GM12878 (cell line): ENCODE results near the gene ARPP21. TPM values are rescaled to one million over a fixed set of nuclear protein-coding genes. Genes with fewer than 3 reads are reported as not detected.

Experiments
- ATAC-seq: fragments of 200-7000 bp; cut with Tn5 transposase; 3 replicates; pipeline ENCODE4 v1.9.1; 2020; ENCODE audit warnings: mild to moderate bottlenecking, moderate library complexity
- BruUV-seq: library from RNA; stranded (reverse); fragments of 400-500 nt; replicated peaks from 2 replicates; lab custom pipeline; 2021; lab: Mats Ljungman, UMichigan
- CTCF ChIA-PET: fragments of 300-600 bp; sonication (Branson Sonifier 250); formaldehyde crosslinking; extraction: SDS; loops from one replicate; lab custom pipeline; 2021; ENCODE audit warnings: inconsistent platforms; lab: Yijun Ruan, JAX
- POLR2A ChIA-PET: fragments of 350-600 bp; formaldehyde crosslinking; extraction: SDS; loops from one replicate; lab custom pipeline; 2021; ENCODE audit warnings: inconsistent platforms; lab: Charles Lee
- RAD21 ChIA-PET: fragments of 300-600 bp; sonication (Branson Sonifier 250); formaldehyde crosslinking; loops from one replicate; lab custom pipeline; 2023; ENCODE audit warnings: antibody characterized with exemption; ENCODE audit not compliant: unreplicated experiment; lab: Charles Lee
- SMC1A ChIA-PET: fragments of 300-600 bp; sonication (Branson Sonifier 250); formaldehyde crosslinking; loops from one replicate; lab custom pipeline; 2023; ENCODE audit not compliant: unreplicated experiment, uncharacterized antibody; lab: Charles Lee
- DNase-seq: peaks from one replicate; pipeline ENCODE4 v3.0.0-alpha.2; 2011; ENCODE audit warnings: low read depth, low spot score
- FAIRE-seq: peaks from 3 replicates; lab custom pipeline; 2011; peaks lifted over from hg19 to GRCh38; lab: Jason Lieb, UNC
- H2AFZ ChIP-seq: 2 replicates; pipeline ENCODE4 v1.6.0; 2011; ENCODE audit warnings: low read depth, low read length, control low read depth; ENCODE audit not compliant: control insufficient read depth
- H3K27ac ChIP-seq: 2 replicates; pipeline ENCODE4 v1.5.1; 2011; ENCODE audit warnings: control low read depth; ENCODE audit not compliant: control insufficient read depth, insufficient read depth
- H3K27me3 ChIP-seq, 2 experiments: replicated peaks in 1 of 2; 2 replicates each; pipeline versions ENCODE4 v1.6.0 to v1.6.1; 2011; ENCODE audit warnings: low read length in 1 of 2; ENCODE audit not compliant: control insufficient read depth in 2 of 2, insufficient read depth in 2 of 2
- H3K36me3 ChIP-seq, 2 experiments: 2 replicates each; pipeline ENCODE4 v1.5.1; 2011; ENCODE audit warnings: low read length in 1 of 2; ENCODE audit not compliant: control insufficient read depth in 2 of 2, insufficient read depth in 2 of 2
- H3K4me1 ChIP-seq: 2 replicates; pipeline ENCODE4 v1.6.1; 2011; ENCODE audit warnings: mild to moderate bottlenecking, low read length, moderate library complexity, mixed read lengths; ENCODE audit not compliant: control insufficient read depth, insufficient read depth
- H3K4me2 ChIP-seq: 2 replicates; pipeline ENCODE4 v1.6.0; 2011; ENCODE audit warnings: control low read depth; ENCODE audit not compliant: control insufficient read depth, insufficient read depth
- H3K4me3 ChIP-seq: fragments of 200-600 bp; sonication (generic); 2 replicates; pipeline ENCODE4 v1.5.1; 2016
- H3K79me2 ChIP-seq: 2 replicates; pipeline ENCODE4 v1.6.0; 2011; ENCODE audit warnings: low read length; ENCODE audit not compliant: control insufficient read depth, insufficient read depth
- H3K9ac ChIP-seq: 2 replicates; pipeline ENCODE4 v1.8.0; 2011; ENCODE audit warnings: low read length, control low read depth, mixed read lengths; ENCODE audit not compliant: control insufficient read depth, insufficient read depth
- H3K9me3 ChIP-seq: replicated peaks from 3 replicates; pipeline ENCODE4 v1.5.1; 2011; ENCODE audit warnings: mild to moderate bottlenecking, low read length; ENCODE audit not compliant: control insufficient read depth, insufficient read depth
- H4K20me1 ChIP-seq: 2 replicates; pipeline ENCODE4 v1.6.0; 2011; ENCODE audit not compliant: control insufficient read depth, insufficient read depth
- ATF7 ChIP-seq: fragments of 450-650 bp; IDR thresholded peaks from 2 replicates; pipeline ENCODE4 v1.6.1; 2016; ENCODE audit warnings: low read depth, mild to moderate bottlenecking
- DPF2 ChIP-seq: fragments of 450-650 bp; IDR thresholded peaks from 2 replicates; pipeline ENCODE4 v1.6.1; 2017; ENCODE audit warnings: mild to moderate bottlenecking
- LARP7 ChIP-seq: fragments of 450-650 bp; IDR thresholded peaks from 2 replicates; pipeline ENCODE4 v1.6.1; 2017; ENCODE audit warnings: mild to moderate bottlenecking
- NR2F1 ChIP-seq: fragments of 450-650 bp; conservative IDR thresholded peaks from 2 replicates; pipeline ENCODE4 v1.6.1; 2017; ENCODE audit warnings: mild to moderate bottlenecking
- RAD21 ChIP-seq: IDR thresholded peaks from 2 replicates; pipeline ENCODE4 v1.6.1; 2011; ENCODE audit warnings: mild to moderate bottlenecking, low read depth, low read length, moderate library complexity; ENCODE audit not compliant: insufficient read depth
- WGBS: methylation state at CpG from one replicate; pipeline ENCODE4 v1.1.6; 2016; ENCODE audit warnings: low lambda C conversion rate; ENCODE audit not compliant: insufficient replicate concordance, insufficient coverage; ENCODE audit errors: missing lambda C conversion rate; 5-methylcytosine and 5-hydroxymethylcytosine counted together
- in situ Hi-C: fragments of 300-500 bp; cut with MboI; formaldehyde crosslinking; loops from 9 replicates; pipeline ENCODE4 v1.14.3; 2018; ENCODE audit warnings: mixed read lengths
- intact Hi-C: fragments of 100-400 bp; cut with micrococcal nuclease; formaldehyde crosslinking; loops from one replicate; pipeline ENCODE4 v1.14.2; 2022; ENCODE audit not compliant: unreplicated experiment
- polyA plus RNA-seq, 11 experiments: library from polyadenylated mRNA; depleted of rRNA in 4 of 11; unstranded in 6 of 11; stranded (reverse) in 5 of 11; fragments of >200 nt; fragmentation: Nextera tagmentation in 4 of 11; fragmentation: Illumina TruSeq in 1 of 11; extraction: Ambion mirVana in 4 of 11; extraction: Trizol in 1 of 11; gene quantifications; 1 replicate in 1 of 11; 2 replicates in 10 of 11; pipeline versions ENCODE4 v1.2.1 to v1.2.3, GENCODE V29; 2011 to 2016; ENCODE audit warnings: inconsistent platforms in 2 of 11, missing spikeins in 2 of 11, low read depth in 1 of 11
- total RNA-seq, 4 experiments: library from RNA; depleted of rRNA in 3 of 4; stranded (reverse); fragments of >200 nt in 3 of 4; fragmentation: Illumina TruSeq in 1 of 4; extraction: Trizol in 1 of 4; gene quantifications; 2 replicates each; pipeline versions ENCODE4 v1.2.1 to v1.2.3, GENCODE V29; 2013 to 2021
- TF ChIP-seq, protein P1 (sequence below): IDR thresholded peaks from 2 replicates; pipeline ENCODE4 v1.6.1; 2012; ENCODE audit warnings: low read depth, low read length, improper control_type of control experiment

Gene ARPP21
- total and polyA plus RNA-seq, 10 of the 15 experiments (the other 5 are each of a cell fraction or from before 2014, with no cell fraction given) = not detected

DNA sequence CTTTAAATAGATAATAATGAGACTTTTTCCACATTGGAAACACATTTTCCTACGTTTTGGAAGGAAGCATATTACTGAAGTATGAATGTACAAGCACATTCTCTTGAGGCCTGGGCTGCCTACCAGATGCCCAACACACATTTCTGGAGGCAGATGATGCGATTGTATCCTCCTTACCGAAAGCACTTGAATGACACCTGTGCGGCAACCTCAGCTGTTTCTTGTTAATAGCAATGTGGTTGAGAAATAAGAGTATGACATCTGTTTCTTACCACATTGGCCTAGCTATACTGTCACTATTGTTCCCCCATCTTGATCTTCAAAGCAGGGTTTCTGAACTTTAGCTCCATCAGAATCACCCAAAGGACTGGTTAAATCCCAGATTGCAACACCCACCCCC lies 84.8 kb downstream of the ARPP21 start (continued):
- no peak for TF ChIP-seq RAD21

DNA sequence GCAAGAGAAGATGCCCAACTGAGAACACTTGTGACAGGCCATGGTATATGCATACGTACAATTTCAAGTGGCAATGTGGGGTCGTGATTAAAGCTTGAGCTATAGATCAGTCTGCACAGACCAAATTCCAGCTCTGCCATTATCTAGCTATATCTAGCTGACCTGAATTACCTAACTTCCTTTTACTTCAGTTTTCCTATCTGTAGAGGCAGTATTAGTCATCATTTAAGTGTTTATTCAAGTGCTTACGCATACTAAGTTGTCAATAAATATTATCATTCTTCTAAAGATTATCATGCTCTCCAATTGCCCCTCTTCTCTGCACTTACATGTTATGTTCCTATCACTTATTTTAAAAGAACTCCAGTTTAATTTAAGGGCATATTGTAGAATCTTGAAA lies 87.9 kb downstream of the ARPP21 start:
- ATAC-seq = no peak
- TF ChIP-seq DPF2 = no peak
- TF ChIP-seq, protein P1, sequence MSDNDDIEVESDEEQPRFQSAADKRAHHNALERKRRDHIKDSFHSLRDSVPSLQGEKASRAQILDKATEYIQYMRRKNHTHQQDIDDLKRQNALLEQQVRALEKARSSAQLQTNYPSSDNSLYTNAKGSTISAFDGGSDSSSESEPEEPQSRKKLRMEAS = no peak
- TF ChIP-seq ATF7 = no peak
- intact Hi-C loops = no loop called here

DNA sequence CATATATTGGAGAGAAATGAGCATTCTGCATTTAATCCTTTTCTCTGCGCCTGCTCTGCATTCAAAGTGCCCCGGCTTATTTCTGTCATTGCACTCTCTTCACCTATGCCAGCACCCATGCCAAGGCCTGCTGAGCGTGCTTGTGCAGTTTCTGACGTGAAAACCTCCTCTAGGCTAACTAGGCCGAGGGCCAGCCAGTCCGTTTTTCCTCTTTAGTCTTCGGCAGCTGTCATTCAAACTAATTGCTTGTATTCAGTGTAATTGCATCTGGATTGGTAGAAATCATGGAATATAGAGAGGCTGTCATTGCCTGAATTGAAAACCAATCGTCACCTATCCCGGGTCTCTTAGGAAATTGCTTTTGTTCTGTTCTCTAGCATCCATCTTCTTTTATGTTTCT lies 94.0 kb downstream of the ARPP21 start:
- Histone ChIP-seq H3K36me3 (no peaks in the 10 kb centered on the region), H2AFZ (no peak overlapping the region), H3K4me2 (no peak overlapping the region), H4K20me1 (no peaks in the 10 kb centered on the region)
- BruUV-seq = no TSS peak
- ChIA-PET RAD21 (no interaction called here), SMC1A (no interaction called here)
- intact Hi-C loops = no loop called here
- no peak for FAIRE-seq
- TF ChIP-seq LARP7 (no peak), NR2F1 (no peak)
- TF ChIP-seq, all 136 proteins: peak for 0
- in situ Hi-C loops = no loop called here
- 12% methylated on average over 9 of the region's 9 CpGs for WGBS
- Histone ChIP-seq H3K79me2 (no peaks in the 10 kb centered on the region), H3K4me3 (no peak overlapping the region), H3K27me3 (no peaks in the 10 kb centered on the region), H3K27ac (no peak overlapping the region), H3K9ac (no peak overlapping the region), H3K4me1 (no peaks in the 10 kb centered on the region), H3K9me3 (no peaks in the 10 kb centered on the region)
- ChIA-PET POLR2A (no interaction called here), CTCF (no interaction called here)
- no peak for ATAC-seq
- no peak for DNase-seq

More for the DNA sequence above, 87.9 kb downstream of the ARPP21 start:
- Histone ChIP-seq H3K27me3 (no peaks in the 10 kb centered on the region), H3K4me1 (no peaks in the 10 kb centered on the region), H2AFZ (no peak overlapping the region), H3K79me2 (no peaks in the 10 kb centered on the region), H3K27ac (no peak overlapping the region), H4K20me1 (no peaks in the 10 kb centered on the region), H3K9ac (no peak overlapping the region), H3K9me3 (no peaks in the 10 kb centered on the region), H3K4me3 (no peak overlapping the region), H3K4me2 (no peak overlapping the region), H3K36me3 (no peaks in the 10 kb centered on the region)
- WGBS = 0% methylated on average over 3 of the region's 3 CpGs
- in situ Hi-C loops = no loop called here
- POLR2A ChIA-PET = no interaction called here
- no peak for FAIRE-seq
- RAD21 ChIA-PET = no interaction called here
- DNase-seq = no peak
- SMC1A ChIA-PET = interaction anchor here (0.9 kb wide), 1 partner anchor 14 kb away, joined by 3 read pairs; no protein-coding TSS in a partner anchor
- CTCF ChIA-PET = no interaction called here
- no TSS peak for BruUV-seq
